ENCODE results near the gene ASS1.

ASS1 gene

DNA sequence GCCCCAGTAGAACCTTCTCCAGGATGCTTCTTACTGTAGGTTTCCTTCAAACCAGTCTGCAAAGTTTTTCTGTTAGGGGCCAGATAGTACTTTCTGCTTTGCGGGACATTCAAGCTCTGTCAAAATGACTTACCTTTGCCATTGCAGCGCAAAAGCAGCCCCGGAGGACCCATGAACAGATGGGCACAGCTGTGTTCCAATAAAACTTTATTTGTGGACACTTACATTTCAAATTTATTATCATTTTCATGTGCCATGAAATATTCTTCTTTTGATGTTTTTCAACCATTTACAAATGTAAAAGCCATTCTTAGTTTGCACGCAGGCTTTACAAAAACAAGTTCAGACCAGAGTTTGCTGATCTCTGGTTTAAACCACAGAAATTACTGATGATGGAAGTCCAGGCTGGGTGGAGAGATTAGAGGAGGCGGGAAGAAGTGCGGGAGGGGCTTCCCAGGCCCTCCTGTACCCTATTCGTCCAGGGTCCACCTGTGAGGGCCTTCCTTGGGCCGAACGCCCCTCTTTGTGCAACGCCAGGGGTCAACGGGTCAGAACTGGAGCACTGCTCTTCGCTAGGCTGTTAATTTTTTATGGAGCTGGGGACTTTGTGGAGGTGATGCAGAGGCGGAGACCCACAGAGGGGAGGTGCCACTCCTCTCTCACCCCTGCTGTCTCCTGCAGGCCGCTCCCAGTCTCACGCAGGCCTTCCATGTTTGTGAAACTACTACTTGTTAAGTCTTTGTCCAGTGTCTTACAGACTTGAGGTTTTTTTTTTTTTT lies 7.6 kb upstream of the ASS1 start:
- TF ChIP-seq EZH2 (IDR thresholded peaks at IDR 0.05) = no peak
- no peak for TF ChIP-seq FOXP2 (optimal IDR thresholded peaks at IDR 0.05; ENCODE audit: control extremely low read depth, extremely low read length, insufficient read depth)
- no peak for TF ChIP-seq POLR2AphosphoS5 (IDR thresholded peaks at IDR 0.05; ENCODE audit: borderline replicate concordance, low read depth, low read length)
- Histone ChIP-seq H3K4me3 (no peak overlapping the region), H3K36me3 (ENCODE audit: insufficient read depth, low read length) (no peaks in the 10 kb centered on the region), H3K9ac (ENCODE audit: insufficient read length) (no peak overlapping the region), H3K9me3 (ENCODE audit: low read depth, low read length) (no peaks in the 10 kb centered on the region), H3K27ac (no peak overlapping the region)
- DNase-seq (ENCODE audit: low read depth, low spot score) = no peak

DNA sequence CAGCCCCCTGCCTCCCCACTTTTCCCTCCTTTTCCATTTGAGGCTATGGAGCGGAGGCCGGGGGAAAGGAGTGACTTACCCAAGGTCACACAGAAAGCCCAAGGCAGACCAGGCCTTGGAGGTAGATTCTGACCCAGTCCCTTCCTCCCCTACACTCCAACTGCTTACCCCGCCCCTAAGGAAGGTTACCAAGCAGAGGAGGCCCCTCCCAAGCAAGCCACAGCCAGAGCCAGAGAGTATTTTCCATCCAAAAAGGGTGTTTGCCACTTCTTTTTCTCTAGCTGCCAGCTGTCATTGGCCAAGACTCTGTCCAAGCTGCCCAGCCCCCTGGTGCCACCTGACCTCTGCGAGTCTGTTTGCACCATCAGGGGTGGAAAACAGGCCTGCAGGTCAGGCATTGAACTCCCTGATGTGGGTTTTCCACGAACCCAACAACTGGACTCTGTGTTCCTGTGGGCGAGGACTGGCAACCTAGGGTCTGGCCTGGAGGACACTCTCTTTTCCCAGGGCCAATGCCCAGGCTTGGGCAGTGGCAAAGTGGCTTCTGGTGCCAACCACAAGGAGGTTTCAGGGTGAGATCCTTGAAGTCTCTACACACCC lies 6.3 kb upstream of the ASS1 start:
- no peak for DNase-seq (ENCODE audit: low read depth, low spot score)
- TF ChIP-seq POLR2AphosphoS5 (IDR thresholded peaks at IDR 0.05; ENCODE audit: borderline replicate concordance, low read depth, low read length) = no peak
- TF ChIP-seq EZH2 (IDR thresholded peaks at IDR 0.05) = no peak
- no peak for TF ChIP-seq FOXP2 (optimal IDR thresholded peaks at IDR 0.05; ENCODE audit: control extremely low read depth, extremely low read length, insufficient read depth)
- Histone ChIP-seq H3K9ac (ENCODE audit: insufficient read length) (no peak overlapping the region), H3K36me3 (ENCODE audit: insufficient read depth, low read length) (no peaks in the 10 kb centered on the region), H3K27ac (no peak overlapping the region), H3K4me3 (no peak overlapping the region), H3K9me3 (ENCODE audit: low read depth, low read length) (no peaks in the 10 kb centered on the region)

DNA sequence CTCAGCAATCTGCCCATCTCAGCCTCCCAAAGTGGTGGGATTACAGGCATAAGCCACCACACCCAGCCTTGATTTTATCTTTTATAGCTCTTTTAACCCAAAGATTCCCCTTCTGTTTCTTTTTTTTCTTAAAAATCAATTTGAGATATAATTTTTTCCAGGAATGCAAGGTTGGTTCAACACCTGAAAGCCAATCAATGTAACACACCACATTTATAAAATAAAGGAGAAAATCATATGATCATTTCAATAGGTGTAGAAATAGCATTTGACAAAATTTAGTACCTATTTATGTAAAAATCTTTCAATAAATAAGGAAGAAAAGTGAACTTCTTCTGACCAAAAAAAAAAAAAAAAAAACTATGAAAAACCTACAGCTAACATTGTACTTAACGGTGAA lies 3.7 kb upstream of the ASS1 start:
- Histone ChIP-seq H3K4me3 (no peak overlapping the region), H3K9ac (ENCODE audit: insufficient read length) (no peak overlapping the region), H3K9me3 (ENCODE audit: low read depth, low read length) (no peaks in the 10 kb centered on the region), H3K36me3 (ENCODE audit: insufficient read depth, low read length) (no peaks in the 10 kb centered on the region), H3K27ac (no peak overlapping the region)
- DNase-seq (ENCODE audit: low read depth, low spot score) = no peak
- TF ChIP-seq POLR2AphosphoS5 (IDR thresholded peaks at IDR 0.05; ENCODE audit: borderline replicate concordance, low read depth, low read length) (no peak), EZH2 (IDR thresholded peaks at IDR 0.05) (no peak), FOXP2 (optimal IDR thresholded peaks at IDR 0.05; ENCODE audit: control extremely low read depth, extremely low read length, insufficient read depth) (no peak)

DNA sequence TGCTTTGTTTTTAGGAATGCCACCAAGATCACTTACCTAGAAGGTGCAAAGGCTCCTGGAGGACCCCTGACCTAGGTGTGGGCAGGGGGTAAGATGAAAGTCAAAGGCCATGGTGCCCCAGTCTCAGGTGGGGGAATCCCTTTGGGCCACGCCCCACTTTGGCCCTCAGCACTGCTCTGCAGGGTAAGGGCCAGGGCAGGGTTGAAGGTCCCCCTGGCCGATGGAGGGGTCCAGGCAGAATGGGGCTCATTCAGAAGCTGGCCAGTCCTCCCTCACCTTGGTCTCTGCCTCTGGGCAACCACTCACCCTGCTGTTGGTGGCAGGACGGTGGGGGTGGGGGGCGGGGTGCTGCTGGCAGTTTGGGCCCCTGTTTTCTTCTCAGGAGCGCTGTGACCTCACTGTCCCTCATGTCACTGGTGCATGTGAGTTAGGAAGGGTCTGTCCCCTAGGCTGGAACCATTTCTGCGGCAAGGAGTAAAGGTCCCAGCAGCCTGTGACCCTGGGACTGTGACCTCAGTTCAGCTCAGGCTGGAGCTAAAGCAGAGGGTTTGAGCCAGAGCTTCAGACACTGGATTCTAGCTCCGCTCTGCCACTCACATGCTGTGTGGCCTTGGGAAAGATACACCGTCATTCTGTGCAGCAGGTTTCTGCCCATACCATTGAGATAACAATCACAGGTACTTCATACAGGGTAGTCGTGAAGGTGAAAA lies 1.9 kb upstream of the ASS1 start:
- Histone ChIP-seq H3K9me3 (ENCODE audit: low read depth, low read length) (no peaks in the 10 kb centered on the region), H3K27ac (no peak overlapping the region), H3K4me3 (no peak overlapping the region), H3K9ac (ENCODE audit: insufficient read length) (no peak overlapping the region), H3K36me3 (ENCODE audit: insufficient read depth, low read length) (no peaks in the 10 kb centered on the region)
- DNase-seq (ENCODE audit: low read depth, low spot score) = no peak
- TF ChIP-seq POLR2AphosphoS5 (IDR thresholded peaks at IDR 0.05; ENCODE audit: borderline replicate concordance, low read depth, low read length) (no peak), EZH2 (IDR thresholded peaks at IDR 0.05) (no peak), FOXP2 (optimal IDR thresholded peaks at IDR 0.05; ENCODE audit: control extremely low read depth, extremely low read length, insufficient read depth) (no peak)

DNA sequence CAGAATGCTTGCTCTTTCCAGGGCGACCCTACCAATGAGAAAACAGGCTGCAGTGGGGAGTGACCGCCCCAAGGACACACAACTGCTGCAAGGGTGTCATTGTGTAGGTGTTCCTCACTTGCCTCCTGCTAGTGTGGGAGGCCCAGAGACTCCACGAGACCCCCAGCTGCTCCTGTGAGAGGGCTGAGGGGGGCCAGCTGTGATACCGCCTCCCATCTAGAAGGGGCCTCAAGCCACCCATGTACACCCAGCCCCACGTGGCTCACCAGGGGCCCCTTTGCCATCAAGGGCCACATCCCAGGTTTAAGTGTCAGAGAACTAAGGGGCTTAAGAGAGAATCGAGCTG lies 1.3 kb upstream of the ASS1 start:
- H3K9me3 ChIP-seq (ENCODE audit: low read depth, low read length) = no peaks in the 10 kb centered on the region
- TF ChIP-seq POLR2AphosphoS5 (IDR thresholded peaks at IDR 0.05; ENCODE audit: borderline replicate concordance, low read depth, low read length) (no peak), FOXP2 (optimal IDR thresholded peaks at IDR 0.05; ENCODE audit: control extremely low read depth, extremely low read length, insufficient read depth) (no peak), EZH2 (IDR thresholded peaks at IDR 0.05) (no peak)
- no peak overlapping the region for H3K9ac ChIP-seq (ENCODE audit: insufficient read length)
- H3K36me3 ChIP-seq (ENCODE audit: insufficient read depth, low read length) = no peaks in the 10 kb centered on the region; the same call in 1 of the 2 replicates
- H3K27ac ChIP-seq = no peak overlapping the region
- no peak overlapping the region for H3K4me3 ChIP-seq
- no peak for DNase-seq (ENCODE audit: low read depth, low spot score)

DNA sequence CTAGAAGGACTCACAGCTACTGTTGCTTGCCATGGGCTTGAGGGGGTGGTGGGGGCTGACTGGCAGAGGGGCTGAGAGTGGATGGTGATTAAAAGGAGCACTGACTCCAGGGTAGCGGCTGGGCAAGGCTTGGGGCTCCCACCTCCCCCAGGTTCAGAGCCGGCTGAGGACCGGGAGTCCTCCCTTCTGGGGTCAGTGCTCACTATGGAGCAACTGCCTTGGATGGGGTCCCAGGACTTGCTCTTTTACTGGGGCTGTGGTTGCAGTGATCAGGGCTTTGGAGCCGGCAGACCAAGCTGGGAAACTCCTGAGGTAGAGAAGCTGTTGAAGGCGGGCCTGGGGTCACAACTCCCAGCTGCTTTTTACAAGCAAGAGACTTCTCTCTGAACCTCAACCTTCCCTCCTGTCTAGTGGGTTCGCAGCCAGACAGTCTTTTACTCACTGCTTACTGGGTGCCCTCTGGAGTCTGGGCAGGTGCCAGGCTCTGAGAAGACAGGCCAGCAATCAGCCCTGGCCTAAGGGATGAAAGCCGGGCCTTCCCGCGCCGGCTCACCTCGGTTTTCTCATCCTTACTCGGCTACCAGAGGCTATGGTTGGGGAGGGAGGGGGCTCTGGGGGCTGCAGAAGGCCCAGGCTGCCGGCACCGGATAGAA lies 795 bp upstream of the ASS1 start:
- TF ChIP-seq EZH2 (IDR thresholded peaks at IDR 0.05) (no peak), POLR2AphosphoS5 (IDR thresholded peaks at IDR 0.05; ENCODE audit: borderline replicate concordance, low read depth, low read length) (no peak), FOXP2 (optimal IDR thresholded peaks at IDR 0.05; ENCODE audit: control extremely low read depth, extremely low read length, insufficient read depth) (no peak)
- Histone ChIP-seq H3K4me3 (peak overlapping the region; percentile 86), H3K9ac (ENCODE audit: insufficient read length) (no peak overlapping the region), H3K9me3 (ENCODE audit: low read depth, low read length) (no peaks in the 10 kb centered on the region), H3K36me3 (ENCODE audit: insufficient read depth, low read length) (peaks cover 3% of the 10 kb centered on the region; the same call in 1 of the 2 replicates), H3K27ac (no peak overlapping the region)
- DNase-seq (ENCODE audit: low read depth, low spot score) = no peak

DNA sequence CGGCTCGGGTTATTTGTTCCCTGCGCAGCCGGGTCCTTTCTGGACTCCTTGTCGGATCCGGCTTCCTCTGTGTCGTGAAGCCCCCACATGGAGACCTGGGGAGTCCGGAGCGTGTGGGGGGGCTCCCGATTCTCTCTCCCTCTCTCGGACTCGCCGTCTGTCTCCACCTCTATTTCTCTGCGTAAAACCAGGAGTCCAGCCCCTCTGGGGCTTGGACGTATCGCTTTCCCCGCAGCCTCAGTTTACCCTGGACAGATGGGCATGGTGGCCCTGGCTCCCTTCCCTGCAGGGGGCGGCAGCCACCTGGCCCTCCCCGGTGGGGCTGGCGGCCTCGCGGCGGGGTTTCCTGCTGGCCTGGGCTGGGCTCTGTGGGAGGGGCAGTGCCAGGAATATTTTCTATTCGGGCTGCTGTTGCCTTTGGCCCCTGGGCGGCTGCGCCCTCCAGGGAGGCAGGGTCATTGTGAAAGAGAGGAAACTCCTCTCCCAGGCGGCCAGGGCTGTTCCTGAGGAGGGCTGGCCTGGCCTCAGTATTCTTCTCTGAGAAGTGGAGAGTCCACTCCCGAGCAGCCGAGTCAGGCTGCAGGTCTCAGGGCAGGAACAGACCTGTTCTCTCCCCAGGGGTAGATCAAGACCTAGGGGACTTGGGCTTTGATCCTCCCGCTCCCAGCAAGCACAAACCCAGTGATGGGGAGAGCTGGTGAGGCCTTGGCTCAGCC lies 665 bp downstream of the ASS1 start:
- no peaks in the 10 kb centered on the region for H3K9me3 ChIP-seq (ENCODE audit: low read depth, low read length)
- DNase-seq (ENCODE audit: low read depth, low spot score) = no peak
- H3K27ac ChIP-seq = peak overlapping the region; percentile 95
- peak overlapping the region; percentile 86 for H3K4me3 ChIP-seq
- peaks cover 3% of the 10 kb centered on the region; the same call in 1 of the 2 replicates for H3K36me3 ChIP-seq (ENCODE audit: insufficient read depth, low read length)
- H3K9ac ChIP-seq (ENCODE audit: insufficient read length) = peak overlapping the region; percentile 87
- no peak for TF ChIP-seq POLR2AphosphoS5 (IDR thresholded peaks at IDR 0.05; ENCODE audit: borderline replicate concordance, low read depth, low read length)
- no peak for TF ChIP-seq FOXP2 (optimal IDR thresholded peaks at IDR 0.05; ENCODE audit: control extremely low read depth, extremely low read length, insufficient read depth)
- TF ChIP-seq EZH2 (IDR thresholded peaks at IDR 0.05) = no peak
